HG02759 (cell line): ENCODE results near the gene ZNF667.

Experiments
- ATAC-seq: cut with Tn5 transposase; IDR thresholded peaks from one replicate; pipeline ENCODE4 v1.9.1; 2021; ENCODE audit warnings: mild to moderate bottlenecking, moderate library complexity; ENCODE audit not compliant: unreplicated experiment

Gene ZNF667

GRCh38 chr19:56393119-56394012 lies 83.8 kb downstream of the ZNF667 start, which contains the start of gene ZNF582:
Gene ZNF582 (minus strand): TSS chr19:56393534. CDS start chr19:56391752, 1,782 bp downstream.
- ATAC-seq, result peak; percentile 96
